GM18499 (cell line): Measurements from ENCODE around the gene ATP5PD.

Experiments used
- ATAC-seq: cut with Tn5 transposase; IDR thresholded peaks from one replicate; pipeline ENCODE4 v1.9.1; 2021; ENCODE audit warnings: moderate number of reproducible peaks; ENCODE audit not compliant: insufficient read depth, unreplicated experiment

ATP5PD gene

GRCh38 chr17:75046407-75047289, at the start of gene ATP5PD, which contains the start of gene KCTD2:
Gene ATP5PD (minus strand): TSS chr17:75046969. CDS start chr17:75042650, 4,319 bp downstream.
Gene KCTD2 (plus strand): TSS chr17:75047225. CDS start chr17:75047251, 26 bp downstream.
- ATAC-seq: peak; percentile 92

DNA sequence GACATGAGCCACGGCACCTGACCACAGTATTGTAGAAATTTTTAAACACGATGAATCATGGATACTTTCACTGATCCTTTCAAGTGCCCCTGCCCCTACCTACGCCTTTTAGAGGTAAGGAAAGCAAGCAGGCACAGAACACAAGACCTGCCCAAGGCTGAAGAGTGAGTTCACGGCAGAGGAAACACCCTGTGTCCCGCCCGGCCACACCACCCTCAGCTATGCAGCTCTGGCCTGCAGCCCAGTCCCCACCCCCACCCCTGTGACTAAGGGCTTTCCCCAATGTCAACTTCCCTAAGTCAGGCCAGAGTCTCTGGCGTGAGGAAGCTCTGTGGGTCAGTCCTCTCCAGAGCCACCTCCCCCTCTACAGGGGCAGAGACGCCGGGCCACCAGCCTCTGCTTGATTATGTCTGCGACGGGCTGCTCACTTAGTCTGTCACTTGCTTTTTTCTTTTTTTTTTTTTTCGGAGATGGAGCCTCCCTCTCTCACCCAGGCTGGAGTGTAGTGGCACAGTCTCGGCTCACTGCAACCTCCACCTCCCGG, 49.4 kb upstream of the ATP5PD start:
- no peak for ATAC-seq

GRCh38 chr17:75094871-75095399, 48.2 kb upstream of the ATP5PD start:
- no peak for ATAC-seq

DNA sequence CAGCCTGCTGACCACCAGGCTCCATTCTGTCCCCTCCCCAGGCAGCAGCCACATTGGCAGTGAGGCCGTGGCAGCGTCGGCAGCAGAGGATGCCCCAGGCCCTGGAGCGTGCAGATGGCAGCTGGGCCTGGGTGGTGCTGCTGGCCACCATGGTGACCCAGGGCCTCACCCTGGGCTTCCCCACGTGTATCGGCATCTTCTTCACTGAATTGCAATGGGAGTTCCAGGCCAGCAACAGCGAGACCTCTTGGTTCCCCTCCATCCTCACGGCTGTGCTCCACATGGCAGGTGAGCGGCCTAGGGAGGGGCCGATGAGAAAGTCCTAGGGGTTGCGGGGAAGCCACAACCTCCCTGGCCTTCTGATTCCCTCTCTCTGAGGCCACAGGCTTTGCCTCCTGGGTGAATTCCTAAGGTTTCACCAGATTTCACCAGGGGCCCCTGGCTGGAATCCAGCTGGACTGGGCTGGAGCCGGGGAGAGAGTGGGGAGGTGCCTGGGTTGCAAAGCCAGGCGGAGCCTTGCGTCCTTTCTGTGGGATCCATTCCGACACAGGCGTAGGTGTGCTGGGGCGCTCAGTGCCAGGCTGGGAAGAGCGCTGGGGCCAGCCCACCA, 46.9 kb upstream of the ATP5PD start:
- ATAC-seq: no peak

- ATAC-seq: no peak
Observed at GRCh38 chr17:75091855-75092327, 45.1 kb upstream of the ATP5PD start.

DNA sequence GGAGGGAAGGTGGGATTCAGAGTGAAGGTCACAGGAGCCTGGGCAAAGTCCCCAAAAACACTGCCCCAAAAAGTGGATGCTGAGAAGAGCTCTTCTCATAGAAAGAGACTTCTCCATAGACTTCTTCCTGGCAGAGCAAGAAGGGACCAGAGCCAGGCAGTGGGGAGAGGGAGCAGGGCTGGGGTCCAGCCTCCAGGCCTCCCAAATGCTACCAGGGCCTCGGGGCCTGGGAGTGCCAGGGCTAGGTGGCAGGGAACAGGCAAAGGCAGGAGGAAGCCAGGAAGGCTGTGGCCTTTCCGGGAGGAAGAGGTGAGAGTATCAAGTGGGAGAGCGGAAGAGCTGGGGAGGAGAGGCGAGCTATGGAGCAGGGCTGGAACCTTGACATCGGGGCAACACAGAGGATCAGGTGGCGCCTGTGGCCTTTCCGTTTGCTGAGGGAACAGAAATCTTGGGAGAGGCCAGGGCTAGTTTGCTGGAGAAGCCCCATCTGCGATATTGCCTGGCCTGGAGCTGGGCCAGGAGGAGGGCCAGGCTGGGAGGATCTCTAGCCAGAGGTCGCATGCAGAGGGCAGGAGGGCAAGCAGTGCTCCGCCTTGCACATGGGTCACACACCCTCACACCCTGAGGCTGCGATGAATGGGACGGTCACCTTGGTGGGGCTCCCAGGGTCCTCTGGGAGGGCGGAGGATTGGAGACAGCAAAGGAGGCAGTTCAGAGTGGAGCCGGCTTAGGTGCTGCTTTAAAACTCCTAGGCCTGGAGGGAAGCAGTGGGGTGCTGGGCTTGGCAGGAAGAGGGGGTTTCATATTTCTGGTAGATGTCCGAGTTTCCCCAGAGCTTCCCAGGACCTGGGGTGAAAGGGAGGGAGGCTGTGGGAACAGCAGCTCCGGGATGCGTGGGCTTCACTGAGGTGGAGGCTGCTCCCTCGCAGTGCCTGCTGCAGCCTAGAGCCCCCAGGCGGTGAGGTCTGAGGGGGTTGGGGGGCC, 44.4 kb upstream of the ATP5PD start:
- ATAC-seq: no peak

- no peak for ATAC-seq
Observed at GRCh38 chr17:75088465-75089417, 42.0 kb upstream of the ATP5PD start.

GRCh38 chr17:75087558-75088453, 41.0 kb upstream of the ATP5PD start, which contains the start of gene SLC16A5:
Gene SLC16A5 (plus strand): TSS chr17:75087954. CDS start chr17:75093637, 5,683 bp downstream.
- no peak for ATAC-seq

GRCh38 chr17:75087182-75087557, 40.4 kb upstream of the ATP5PD start:
- ATAC-seq: no peak

DNA sequence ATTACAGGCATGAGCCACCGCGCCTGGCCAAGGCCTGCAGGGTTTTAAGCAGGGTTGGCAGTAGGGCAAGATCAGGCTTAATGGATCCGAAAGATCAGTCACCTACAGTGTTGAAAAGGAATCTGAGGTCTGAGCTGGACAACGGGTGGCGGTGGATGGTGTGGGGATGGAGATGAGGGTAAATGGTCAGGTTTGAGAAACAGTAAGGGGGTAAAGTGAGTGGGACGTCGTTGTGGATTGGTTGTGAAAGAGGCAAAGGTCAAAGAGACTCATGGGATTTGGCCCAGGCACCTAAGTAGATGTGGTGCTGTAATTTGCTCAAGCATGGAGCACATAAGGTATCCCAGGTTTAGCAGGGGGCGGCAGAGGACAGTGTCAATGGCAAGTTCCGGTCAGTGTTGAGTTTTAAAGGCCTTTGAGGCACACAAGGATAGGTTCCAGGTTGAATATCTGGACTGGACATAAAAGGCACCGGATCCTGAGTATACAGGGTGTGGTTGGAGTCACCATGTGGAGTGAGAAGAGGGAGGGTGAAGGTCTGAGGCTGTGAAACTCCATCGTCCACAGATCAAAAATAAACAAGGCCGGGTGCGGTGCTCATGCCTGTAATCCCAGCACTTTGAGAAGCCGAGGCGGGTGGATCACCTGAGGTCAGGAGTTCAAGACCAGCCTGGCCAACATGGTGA, 39.9 kb upstream of the ATP5PD start:
- no peak for ATAC-seq

- no peak for ATAC-seq
Observed at GRCh38 chr17:75084039-75084660, 37.4 kb upstream of the ATP5PD start.

DNA sequence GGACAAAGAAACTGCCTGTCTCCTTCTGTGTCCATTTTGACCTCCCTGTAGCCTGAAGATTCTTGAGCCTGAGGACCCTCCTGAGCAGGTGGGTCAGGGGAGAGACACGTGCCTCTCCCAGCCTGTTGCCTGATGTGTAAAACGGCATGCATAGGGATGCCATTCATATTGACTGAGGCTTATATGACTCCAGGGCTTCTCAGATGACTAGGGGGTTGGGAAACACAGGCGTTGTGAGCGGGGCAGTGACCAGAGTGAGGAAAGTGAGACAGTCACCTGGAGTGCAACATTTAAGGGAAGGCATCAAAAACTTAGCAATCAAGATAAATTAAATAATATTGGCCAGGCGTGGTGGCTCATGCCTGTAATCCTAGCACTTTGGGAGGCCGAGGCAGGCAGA, 35.9 kb upstream of the ATP5PD start:
- ATAC-seq: no peak

- no peak for ATAC-seq
Observed at GRCh38 chr17:75081611-75082540, 35.1 kb upstream of the ATP5PD start.

DNA sequence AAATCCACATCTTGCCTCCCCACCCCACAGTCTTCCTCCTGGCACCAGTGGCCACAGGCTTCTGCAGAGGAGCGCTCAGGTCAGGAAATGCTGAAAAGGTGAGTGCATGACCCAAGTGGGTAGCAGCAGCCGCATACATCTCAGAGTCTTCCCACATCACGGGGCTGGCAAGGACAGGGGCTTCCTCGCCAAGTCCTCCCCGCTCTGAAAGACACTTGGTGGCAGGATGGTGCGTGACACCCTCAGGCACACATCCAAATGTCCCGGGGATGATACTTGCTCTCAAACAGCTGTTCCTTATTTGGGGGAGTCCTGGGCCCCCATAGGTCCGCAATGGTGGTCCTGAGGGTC, 32.2 kb upstream of the ATP5PD start:
- ATAC-seq: no peak

DNA sequence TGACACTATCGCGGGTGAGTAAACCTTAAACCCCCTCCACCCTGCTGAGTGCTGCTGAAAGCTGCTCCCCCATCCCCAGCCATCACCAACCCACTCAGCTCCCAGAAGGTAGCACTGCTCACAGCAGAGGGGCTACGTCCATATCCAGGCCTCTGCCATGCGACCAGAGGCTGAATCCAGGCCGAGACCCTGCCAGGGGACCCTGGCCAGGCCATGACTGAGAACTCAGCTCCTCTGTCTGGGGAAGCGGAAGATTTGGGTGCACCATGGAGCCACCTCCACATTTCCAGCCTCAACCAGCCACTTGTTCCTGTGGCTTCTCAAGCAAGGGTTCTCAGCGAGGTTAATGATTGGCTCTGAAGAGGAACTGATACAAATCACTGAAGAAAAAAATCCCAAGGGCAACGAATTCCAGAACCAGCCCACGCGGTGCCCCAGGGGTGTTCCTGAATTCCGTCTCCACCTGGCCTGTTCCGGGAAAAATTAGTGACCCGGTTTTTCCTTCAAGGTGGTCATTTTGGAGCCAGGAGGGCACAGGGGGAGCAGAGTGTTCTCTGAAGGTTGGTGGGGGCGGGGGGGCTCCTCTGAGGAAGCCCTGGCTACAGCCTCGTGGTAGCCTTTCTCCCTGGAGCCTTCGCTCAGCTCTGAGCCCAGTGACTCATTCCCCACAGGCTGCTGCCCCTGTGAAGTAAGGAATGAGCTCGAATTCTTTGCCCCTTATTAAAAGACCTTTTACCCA, 31.7 kb upstream of the ATP5PD start:
- ATAC-seq: no peak
